Naive B cell (primary cell): ENCODE results near the gene GPATCH11. TPM values are rescaled to one million over a fixed set of nuclear protein-coding genes. Genes with fewer than 3 reads are reported as not detected.

ENCODE experiments used
- ATAC-seq, 2 donors: fragments of 150-1000 bp; cut with Tn5 transposase; 2 replicates each; pipeline ENCODE4 v1.10.0; 2021; ENCODE audit warnings: low read depth in 2 of 2, mild to moderate bottlenecking in 2 of 2, moderate library complexity in 2 of 2
- DNase-seq: peaks from one replicate; pipeline ENCODE4 v3.0.0; 2022
- H3K27ac Mint-ChIP-seq, 6 donors: one replicate each; pipeline ENCODE4 v1.8.0; 2020 to 2022; ENCODE audit warnings: mild to moderate bottlenecking in 6 of 6, mixed read lengths in 6 of 6, moderate library complexity in 5 of 6, inconsistent platforms in 2 of 6
- H3K27me3 Mint-ChIP-seq, 3 donors: one replicate each; pipeline ENCODE4 v1.8.0; 2021 to 2022; ENCODE audit warnings: mixed read lengths in 3 of 3, mild to moderate bottlenecking in 1 of 3
- H3K36me3 Mint-ChIP-seq, 2 donors: one replicate each; pipeline ENCODE4 v1.8.0; 2020 to 2022; ENCODE audit warnings: mixed read lengths in 2 of 2, inconsistent platforms in 1 of 2, mild to moderate bottlenecking in 1 of 2
- H3K4me1 Mint-ChIP-seq, 3 donors: one replicate each; pipeline ENCODE4 v1.8.0; 2020 to 2022; ENCODE audit warnings: mixed read lengths in 3 of 3, inconsistent platforms in 1 of 3, mild to moderate bottlenecking in 1 of 3, moderate library complexity in 1 of 3
- H3K4me3 Mint-ChIP-seq, 8 donors: one replicate each; pipeline ENCODE4 v1.8.0; 2020 to 2022; ENCODE audit warnings: mild to moderate bottlenecking in 8 of 8, mixed read lengths in 8 of 8, moderate library complexity in 8 of 8, inconsistent platforms in 2 of 8
- H3K9me3 Mint-ChIP-seq, 7 donors: one replicate each; pipeline ENCODE4 v1.8.0; 2020 to 2022; ENCODE audit warnings: mixed read lengths in 7 of 7, mild to moderate bottlenecking in 5 of 7, inconsistent platforms in 2 of 7, moderate library complexity in 1 of 7
- polyA plus RNA-seq, 6 donors: library from polyadenylated mRNA; unstranded; fragments of 300-500 nt; fragmentation: Illumina TruSeq; gene quantifications; one replicate each; pipeline ENCODE4 v1.2.3, GENCODE V29; 2021; ENCODE audit warnings: low read depth in 6 of 6

GPATCH11 gene
- 10 to 100 TPM; 12.1 to 35.3 (median 17.0) TPM for polyA plus RNA-seq

DNA sequence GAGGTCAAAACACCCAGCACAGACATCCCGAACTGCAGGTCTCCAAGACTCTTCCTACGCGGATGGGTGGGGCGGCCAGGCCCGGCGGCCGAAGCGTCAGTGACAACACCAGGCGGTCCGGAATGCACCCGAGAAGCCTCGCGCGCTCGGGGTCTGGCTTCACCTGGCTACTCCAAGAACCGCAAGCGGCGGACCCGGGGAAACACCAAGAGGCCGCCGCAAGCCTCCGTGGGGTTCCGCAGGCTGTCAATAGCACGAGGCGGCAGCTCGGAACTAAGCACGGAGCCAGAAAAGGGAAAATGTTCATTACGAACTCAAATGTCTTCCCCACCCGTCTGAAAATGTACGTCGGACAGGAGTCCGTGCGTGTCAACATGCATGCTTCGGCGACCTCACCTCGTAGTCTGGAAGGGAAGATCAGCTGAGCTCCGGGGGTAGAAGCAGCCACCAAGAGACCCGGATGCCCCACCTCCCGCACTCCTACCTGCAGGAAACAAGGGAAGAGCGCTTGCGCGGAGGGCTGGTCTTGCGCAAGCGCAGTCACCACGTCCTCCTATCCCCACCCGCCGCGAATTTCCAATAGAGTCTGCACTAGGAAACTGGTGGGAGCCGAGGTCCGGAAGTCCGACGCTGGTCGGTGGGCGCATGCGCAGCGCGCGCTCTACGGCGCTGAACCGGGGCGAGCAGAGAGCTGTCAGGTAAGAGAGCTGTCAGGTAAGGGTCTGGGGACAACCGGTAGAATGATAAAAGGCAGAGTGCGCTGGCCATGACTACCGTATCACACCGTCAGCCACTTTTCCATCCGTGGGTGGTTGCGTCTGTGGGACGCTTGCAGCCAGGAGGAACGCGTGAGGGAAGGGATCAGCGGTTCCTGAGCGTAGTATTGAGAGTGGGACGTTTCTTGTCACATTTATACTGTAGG lies at the start of gene GPATCH11, which contains the start of gene HEATR5B:
GPATCH11 (plus strand) TSS at position 646 of the 922 bp plus-strand sequence. CDS start 3,864 bp downstream, outside the sequence.
HEATR5B (minus strand) TSS at position 500 of the 922 bp plus-strand sequence. CDS start 958 bp downstream, outside the sequence.
- Mint-ChIP-seq H3K27ac (peak within 1 kb of the TSS in 1 of 6 donors; percentile 93), H3K27me3 (no peaks in the 10 kb centered on the region), H3K36me3 (peaks cover 8 to 23% of the 10 kb centered on the region in 2 donors), H3K4me1 (peaks cover 20 to 52% (median 24%) of the 10 kb centered on the region in 3 donors), H3K4me3 (peak within 1 kb of the TSS in 1 of 8 donors; percentile 78), H3K9me3 (no peaks in the 10 kb centered on the region)
- ATAC-seq: peak; percentile 80 to 82
- DNase-seq: peak; percentile 87

DNA sequence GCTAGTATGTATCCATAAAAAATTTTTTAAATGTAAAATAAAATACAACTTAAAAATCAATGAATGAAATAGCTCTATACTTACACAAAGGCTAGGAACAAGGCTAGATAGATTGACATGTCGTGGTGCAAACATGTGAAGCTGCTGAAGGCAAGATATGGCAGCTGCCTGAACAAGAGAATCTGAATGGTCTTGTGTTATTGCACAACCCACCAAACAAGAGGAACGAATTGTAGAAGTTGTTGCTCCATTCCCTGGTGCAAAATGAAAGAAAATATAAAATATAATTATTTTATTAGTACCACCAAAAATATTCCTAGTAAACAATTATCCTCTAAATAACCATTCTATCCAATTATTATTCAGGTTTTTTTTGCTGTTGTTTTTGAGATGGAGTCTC lies 46.5 kb upstream of the GPATCH11 start:
- no peak for DNase-seq
- H3K27ac Mint-ChIP-seq: no peak overlapping the region
- H3K9me3 Mint-ChIP-seq: no peaks in the 10 kb centered on the region
- no peaks in the 10 kb centered on the region for H3K4me1 Mint-ChIP-seq
- peaks cover 8 to 15% of the 10 kb centered on the region in 2 donors for H3K36me3 Mint-ChIP-seq
- no peaks in the 10 kb centered on the region for H3K27me3 Mint-ChIP-seq
- H3K4me3 Mint-ChIP-seq: no peak overlapping the region
- ATAC-seq: no peak

DNA sequence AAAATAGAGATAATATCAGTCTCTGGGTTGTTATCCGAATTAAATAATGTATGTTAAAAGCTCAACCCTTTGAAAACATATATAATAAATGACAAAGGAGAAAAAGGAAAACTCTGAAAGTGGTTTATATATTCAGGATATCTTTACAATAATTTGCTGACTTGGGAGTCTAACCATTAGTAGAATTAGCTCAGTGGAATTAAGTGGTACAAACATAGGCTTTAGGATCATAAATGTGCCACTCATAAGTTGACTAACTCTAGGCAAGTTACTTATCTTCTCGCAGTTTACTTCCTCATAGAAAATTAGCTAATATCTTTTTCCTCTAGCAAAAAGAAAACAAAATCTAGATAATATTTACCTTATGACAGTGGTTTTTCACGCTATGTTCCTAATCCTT lies 44.7 kb upstream of the GPATCH11 start:
- Mint-ChIP-seq H3K9me3 (no peaks in the 10 kb centered on the region), H3K4me1 (no peaks in the 10 kb centered on the region), H3K4me3 (no peak overlapping the region), H3K36me3 (peaks cover 8 to 18% of the 10 kb centered on the region in 2 donors), H3K27ac (no peak overlapping the region), H3K27me3 (no peaks in the 10 kb centered on the region)
- DNase-seq: no peak
- ATAC-seq: no peak

DNA sequence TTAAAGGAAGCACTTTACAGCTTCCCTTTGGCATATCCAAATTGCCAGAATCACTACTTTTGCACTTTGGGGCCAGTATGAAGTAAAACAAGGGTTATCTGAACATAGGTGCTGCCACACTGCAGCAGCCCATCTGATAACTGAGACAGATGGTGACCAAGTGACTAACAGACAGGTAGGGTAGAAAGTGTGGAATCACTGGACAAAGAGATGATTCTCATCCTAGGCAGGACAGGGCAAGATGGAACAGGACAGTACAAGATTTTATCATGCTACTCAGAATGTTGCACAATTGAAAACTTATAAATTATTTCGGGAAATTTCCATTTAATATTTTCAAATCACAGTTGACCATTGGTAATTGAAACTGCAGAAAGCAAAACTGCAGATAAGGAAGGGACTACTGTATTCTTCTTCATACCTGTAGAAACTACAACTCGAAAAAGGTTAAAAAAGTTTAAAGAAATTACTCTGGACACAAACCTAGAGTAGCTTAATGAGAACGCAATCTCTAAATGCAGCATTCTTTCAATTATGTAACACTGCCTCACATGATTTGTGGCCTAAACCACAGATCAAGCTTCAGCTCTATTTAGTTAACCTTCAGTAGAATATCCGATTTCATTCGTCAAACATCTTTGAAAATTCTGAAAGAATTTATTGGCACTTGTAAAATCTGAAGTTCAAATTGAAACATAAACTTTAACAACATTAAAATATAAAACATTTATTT lies 31.6 kb upstream of the GPATCH11 start:
- peaks cover 19 to 24% of the 10 kb centered on the region in 2 donors for H3K36me3 Mint-ChIP-seq
- H3K27ac Mint-ChIP-seq: no peak overlapping the region

DNA sequence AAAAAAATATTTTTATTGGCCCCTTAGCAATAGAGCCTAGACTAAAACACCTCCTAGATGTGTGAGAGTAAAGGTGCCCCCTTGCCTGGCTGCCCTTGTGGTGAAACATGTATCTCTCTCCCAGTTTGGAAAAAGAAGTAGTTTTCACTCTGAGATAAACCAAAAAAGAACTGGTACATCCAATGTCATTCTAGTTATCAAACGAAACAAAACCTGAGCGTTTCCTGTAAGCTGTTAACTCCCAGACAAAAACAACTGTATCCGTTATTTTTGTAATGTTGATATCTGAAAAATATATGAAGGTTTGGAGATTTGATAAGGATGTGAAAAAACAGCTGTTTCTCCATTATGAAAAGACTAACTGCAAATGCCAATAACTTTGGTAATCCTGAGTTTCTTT lies 24.5 kb upstream of the GPATCH11 start:
- Mint-ChIP-seq H3K27ac (peak overlapping the region in 1 of 6 donors; percentile 79), H3K36me3 (peaks cover 22% of the 10 kb centered on the region in 2 donors), H3K27me3 (no peaks in the 10 kb centered on the region), H3K9me3 (no peaks in the 10 kb centered on the region), H3K4me3 (no peak overlapping the region), H3K4me1 (no peaks in the 10 kb centered on the region)
- no peak for DNase-seq
- ATAC-seq: no peak

More for the DNA sequence above, 31.6 kb upstream of the GPATCH11 start:
- H3K4me3 Mint-ChIP-seq: no peak overlapping the region
- H3K27me3 Mint-ChIP-seq: no peaks in the 10 kb centered on the region
- ATAC-seq: no peak
- DNase-seq: no peak
- peaks cover 0 to 1% (median 0%) of the 10 kb centered on the region in 3 donors for H3K4me1 Mint-ChIP-seq
- no peaks in the 10 kb centered on the region for H3K9me3 Mint-ChIP-seq

DNA sequence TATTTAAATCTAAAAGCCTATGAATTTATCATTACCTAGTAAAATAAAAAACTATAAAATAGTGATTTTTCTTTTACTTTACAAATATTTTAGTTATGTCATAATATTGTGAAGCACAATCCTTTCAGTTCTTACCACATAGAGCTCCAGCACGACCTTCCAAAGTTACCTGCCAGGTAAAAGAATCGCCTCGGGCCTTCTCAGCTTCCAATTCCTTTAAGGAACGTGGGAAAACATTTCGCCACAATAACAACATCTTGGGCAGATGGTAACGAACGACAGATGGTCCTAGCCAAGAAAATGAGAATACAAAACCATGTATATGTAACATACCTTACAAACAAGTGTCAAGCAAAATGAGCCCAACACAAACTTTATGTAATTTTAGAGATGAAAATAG lies 23.9 kb upstream of the GPATCH11 start:
- Mint-ChIP-seq H3K36me3 (peaks cover 22% of the 10 kb centered on the region in 2 donors), H3K27ac (peak overlapping the region in 2 of 6 donors; percentile 54 to 83), H3K27me3 (no peaks in the 10 kb centered on the region), H3K4me3 (no peak overlapping the region), H3K4me1 (no peaks in the 10 kb centered on the region), H3K9me3 (no peaks in the 10 kb centered on the region)
- no peak for ATAC-seq
- DNase-seq: no peak

DNA sequence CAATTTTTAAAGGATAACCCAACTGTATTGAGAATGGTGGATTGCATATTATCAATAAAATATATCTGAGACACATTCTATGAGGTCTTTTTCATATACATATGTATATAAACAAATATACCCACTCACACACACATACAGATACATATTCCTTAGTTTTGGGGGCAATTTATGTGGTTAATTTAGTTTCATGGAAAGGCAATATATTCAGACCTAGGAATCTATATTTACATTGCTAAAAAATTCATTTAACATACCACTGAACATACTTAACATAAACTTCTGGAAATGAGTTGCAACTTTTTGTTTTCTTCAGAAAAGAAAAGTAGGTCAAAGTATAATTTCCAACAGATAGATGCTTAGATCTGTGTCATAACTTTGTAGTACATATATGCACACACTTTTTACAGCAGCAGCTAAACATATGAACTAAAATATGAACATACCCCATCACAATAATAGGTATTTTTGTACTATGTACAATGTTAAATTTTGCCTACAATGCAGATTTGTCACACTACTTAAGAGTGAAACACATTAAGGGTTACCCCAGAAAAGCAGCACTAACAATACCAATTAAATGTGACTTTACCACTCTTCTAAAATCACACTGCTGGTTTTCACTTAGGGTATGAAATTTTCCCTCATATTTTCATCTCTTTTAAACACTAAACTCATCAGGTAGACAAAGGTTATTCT lies 23.2 kb upstream of the GPATCH11 start:
- no peak overlapping the region for H3K4me3 Mint-ChIP-seq
- no peaks in the 10 kb centered on the region for H3K4me1 Mint-ChIP-seq
- peaks cover 22% of the 10 kb centered on the region in 2 donors for H3K36me3 Mint-ChIP-seq
- no peak for DNase-seq
- no peak overlapping the region for H3K27ac Mint-ChIP-seq
- no peaks in the 10 kb centered on the region for H3K27me3 Mint-ChIP-seq
- ATAC-seq: no peak
- no peaks in the 10 kb centered on the region for H3K9me3 Mint-ChIP-seq

DNA sequence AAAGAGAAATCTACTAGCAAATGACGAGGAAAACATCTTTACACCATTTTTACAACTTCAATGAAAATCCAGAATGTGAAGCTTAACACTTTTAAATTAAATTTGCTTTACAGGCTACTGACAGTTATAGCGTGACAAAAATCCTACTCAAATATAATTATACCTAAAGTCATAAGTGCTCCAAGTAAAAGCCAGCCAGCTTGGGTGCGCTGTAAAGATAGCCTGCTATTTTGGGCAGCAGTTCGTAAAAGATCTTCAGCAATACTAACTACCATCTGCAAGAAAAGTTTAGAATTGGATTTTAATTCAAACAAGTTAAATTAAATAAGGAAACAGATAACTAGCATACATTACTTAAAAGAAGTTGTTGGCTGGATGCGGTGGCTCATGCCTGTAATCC lies 22.5 kb upstream of the GPATCH11 start:
- Mint-ChIP-seq H3K27ac (no peak overlapping the region), H3K27me3 (no peaks in the 10 kb centered on the region), H3K4me1 (no peaks in the 10 kb centered on the region), H3K4me3 (no peak overlapping the region), H3K36me3 (peaks cover 17 to 21% of the 10 kb centered on the region in 2 donors), H3K9me3 (no peaks in the 10 kb centered on the region)
- DNase-seq (no peak), ATAC-seq (no peak)

DNA sequence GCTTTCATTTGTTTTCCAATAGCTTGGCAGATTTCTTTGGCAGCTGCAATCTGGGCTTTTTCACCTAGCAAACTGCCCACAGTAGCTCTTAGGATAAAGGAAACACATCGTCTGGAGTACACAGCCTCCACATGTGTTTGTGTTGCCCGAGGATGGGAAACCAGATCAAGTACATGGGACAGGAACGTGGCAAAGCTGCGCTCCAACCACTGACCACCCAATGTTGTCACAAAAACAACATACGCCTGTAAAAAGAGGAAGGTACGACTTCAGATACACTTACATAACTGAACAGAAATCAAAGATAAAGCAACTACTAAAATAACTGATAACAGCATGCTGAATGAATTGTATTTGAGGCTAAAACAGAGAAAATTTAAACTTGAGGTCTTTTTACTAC lies 15.6 kb upstream of the GPATCH11 start:
- Mint-ChIP-seq H3K4me1 (peaks cover 13 to 22% (median 18%) of the 10 kb centered on the region in 3 donors), H3K27ac (peak overlapping the region in 2 of 6 donors; percentile 85 to 86), H3K27me3 (no peaks in the 10 kb centered on the region), H3K4me3 (no peak overlapping the region), H3K9me3 (no peaks in the 10 kb centered on the region), H3K36me3 (peaks cover 19 to 25% of the 10 kb centered on the region in 2 donors)
- DNase-seq: no peak
- ATAC-seq: no peak

DNA sequence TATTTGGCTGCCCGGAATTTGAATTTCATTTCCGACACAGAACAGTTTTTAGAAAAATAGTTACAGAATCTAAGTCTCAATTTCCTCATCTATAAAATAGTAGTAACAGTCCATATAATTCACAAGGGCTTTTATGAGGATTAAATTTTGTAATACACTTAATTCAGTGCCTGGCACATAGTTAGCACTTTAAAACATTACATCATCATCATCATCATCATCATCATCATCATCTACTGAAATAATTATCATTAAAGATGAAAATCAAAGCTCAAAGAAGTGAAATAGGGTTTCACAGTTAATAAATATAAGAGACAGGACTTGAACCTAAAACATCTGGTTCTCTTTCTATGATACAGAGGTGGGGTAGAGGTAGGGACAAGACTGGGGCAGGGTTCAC lies 13.4 kb upstream of the GPATCH11 start:
- H3K27ac Mint-ChIP-seq: no peak overlapping the region
- no peaks in the 10 kb centered on the region for H3K27me3 Mint-ChIP-seq
- peaks cover 30 to 37% of the 10 kb centered on the region in 2 donors for H3K36me3 Mint-ChIP-seq
- peaks cover 20 to 24% (median 21%) of the 10 kb centered on the region in 3 donors for H3K4me1 Mint-ChIP-seq
- DNase-seq (no peak), ATAC-seq (no peak)
- no peak overlapping the region for H3K4me3 Mint-ChIP-seq
- no peaks in the 10 kb centered on the region for H3K9me3 Mint-ChIP-seq

DNA sequence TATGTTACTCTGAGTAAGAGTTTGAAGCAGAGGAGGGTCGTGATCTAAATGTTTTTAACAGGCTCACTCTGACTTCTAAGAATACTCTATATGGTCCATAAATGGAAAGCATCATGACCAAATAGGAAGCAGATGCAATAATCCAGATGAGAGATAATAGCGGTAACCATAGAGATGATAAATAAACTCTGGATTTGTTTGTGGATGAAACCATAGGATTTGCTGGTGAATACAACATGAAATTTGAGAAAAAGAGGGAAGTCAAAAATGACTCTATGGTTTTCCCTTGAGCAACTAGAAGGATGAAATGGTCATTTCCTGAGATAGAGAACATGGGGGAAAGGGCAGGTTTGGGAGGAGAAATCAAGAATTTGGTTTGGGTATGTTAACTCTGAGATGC lies 4.1 kb upstream of the GPATCH11 start:
- Mint-ChIP-seq H3K4me1 (peaks cover 15 to 41% (median 16%) of the 10 kb centered on the region in 3 donors), H3K4me3 (peak overlapping the region in 5 of 8 donors; percentile 68 to 85 (median 82)), H3K27ac (peak overlapping the region in 5 of 6 donors; percentile 57 to 95 (median 87)), H3K9me3 (no peaks in the 10 kb centered on the region), H3K27me3 (no peaks in the 10 kb centered on the region), H3K36me3 (peaks cover 24 to 29% of the 10 kb centered on the region in 2 donors)
- no peak for ATAC-seq
- DNase-seq: no peak

DNA sequence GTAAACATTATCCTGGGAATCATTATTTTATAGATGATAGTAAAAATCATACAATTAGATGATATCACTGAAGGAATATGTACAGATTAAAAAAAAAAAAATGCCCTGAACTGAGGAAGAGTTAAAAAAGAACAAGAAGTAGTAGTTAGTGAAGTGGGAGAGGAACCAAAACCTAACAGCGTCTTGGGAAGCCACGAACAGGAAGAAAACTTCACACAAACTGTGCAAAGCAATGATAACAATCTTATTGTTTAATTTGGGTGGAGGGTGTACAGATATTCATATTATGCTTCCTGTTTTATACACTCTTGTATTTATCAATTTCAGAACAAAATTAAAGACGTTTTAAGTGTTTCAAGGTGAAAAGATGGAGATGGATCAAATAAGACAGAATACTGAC lies 3.6 kb upstream of the GPATCH11 start:
- Mint-ChIP-seq H3K27me3 (no peaks in the 10 kb centered on the region), H3K27ac (peak overlapping the region in 5 of 6 donors; percentile 57 to 95 (median 89)), H3K4me3 (peak overlapping the region in 5 of 8 donors; percentile 68 to 85 (median 82)), H3K36me3 (peaks cover 21 to 29% of the 10 kb centered on the region in 2 donors), H3K4me1 (peaks cover 15 to 41% (median 18%) of the 10 kb centered on the region in 3 donors), H3K9me3 (no peaks in the 10 kb centered on the region)
- ATAC-seq: no peak
- DNase-seq: peak; percentile 27

DNA sequence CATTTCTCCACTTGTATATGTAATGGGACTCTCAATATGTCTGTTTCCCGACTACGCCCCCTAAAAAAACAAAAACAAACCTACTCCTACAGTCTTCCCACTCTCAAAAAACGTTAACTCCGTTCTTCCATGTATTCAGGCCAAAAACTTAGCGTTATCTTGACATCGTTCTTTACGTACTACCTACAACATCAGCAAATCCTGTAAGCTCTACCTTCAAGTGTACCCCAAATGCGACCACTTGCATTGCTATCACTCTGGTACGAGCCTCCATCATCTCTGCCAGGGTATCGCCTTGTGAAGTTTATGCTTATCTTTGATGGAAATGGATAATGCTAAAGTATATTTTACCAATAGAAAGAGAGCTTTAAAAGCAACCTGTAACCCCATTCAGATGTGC lies 479 bp downstream of the GPATCH11 start:
- no peak for ATAC-seq

More for the DNA sequence above, 479 bp downstream of the GPATCH11 start:
- peaks cover 27 to 52% (median 31%) of the 10 kb centered on the region in 3 donors for H3K4me1 Mint-ChIP-seq
- no peak for DNase-seq
- no peaks in the 10 kb centered on the region for H3K27me3 Mint-ChIP-seq
- H3K9me3 Mint-ChIP-seq: no peaks in the 10 kb centered on the region
- H3K27ac Mint-ChIP-seq: no peak overlapping the region
- H3K4me3 Mint-ChIP-seq: no peak overlapping the region
- H3K36me3 Mint-ChIP-seq: peaks cover 8 to 24% of the 10 kb centered on the region in 2 donors
